Neural progenitor cell (in vitro differentiated cells): ENCODE data around the gene ARNT2. TPM values are rescaled to one million over a fixed set of nuclear protein-coding genes. Genes with fewer than 3 reads are reported as not detected.

ENCODE experiments used
- DNase-seq: peaks from one replicate; pipeline ENCODE4 v3.0.0-alpha.2; 2016; ENCODE audit warnings: low spot score
- H2AFZ ChIP-seq: fragments of 200-600 bp; sonication (generic); replicated peaks from 2 replicates; pipeline ENCODE4 v1.6.1; 2016; ENCODE audit warnings: antibody characterized with exemption
- H3F3A ChIP-seq: fragments of 200-600 bp; sonication (generic); 2 replicates; pipeline ENCODE4 v1.6.1; 2016; ENCODE audit warnings: antibody characterized with exemption, low read depth
- H3K27ac ChIP-seq: fragments of 200-600 bp; sonication (generic); 2 replicates; pipeline ENCODE4 v1.5.1; 2016; ENCODE audit warnings: mild to moderate bottlenecking
- H3K27me3 ChIP-seq: fragments of 200-600 bp; sonication (generic); 2 replicates; pipeline ENCODE4 v1.6.1; 2016; ENCODE audit warnings: mild to moderate bottlenecking, moderate library complexity
- H3K36me3 ChIP-seq: fragments of 200-600 bp; sonication (generic); 2 replicates; pipeline ENCODE4 v1.5.1; 2016
- H3K4me1 ChIP-seq: fragments of 200-600 bp; sonication (generic); 2 replicates; pipeline ENCODE4 v1.6.1; 2016; ENCODE audit warnings: mixed run types
- H3K4me2 ChIP-seq: fragments of 200-600 bp; sonication (generic); 2 replicates; pipeline ENCODE4 v1.6.1; 2016
- H3K4me3 ChIP-seq: fragments of 200-600 bp; sonication (generic); 2 replicates; pipeline ENCODE4 v1.5.1; 2016
- H3K79me2 ChIP-seq: fragments of 200-600 bp; sonication (generic); 2 replicates; pipeline ENCODE4 v1.6.1; 2016; ENCODE audit warnings: low read depth
- H3K9ac ChIP-seq: fragments of 200-600 bp; sonication (generic); 2 replicates; pipeline ENCODE4 v1.6.1; 2016
- H3K9me3 ChIP-seq: fragments of 200-600 bp; sonication (generic); 2 replicates; pipeline ENCODE4 v1.5.1; 2016; ENCODE audit warnings: low read depth
- H4K20me1 ChIP-seq: fragments of 200-600 bp; sonication (generic); 2 replicates; pipeline ENCODE4 v1.6.1; 2016; ENCODE audit warnings: low read depth
- H3K27ac Mint-ChIP-seq: 3 replicates; pipeline ENCODE4 v1.8.0; 2021; ENCODE audit warnings: mixed read lengths
- H3K27me3 Mint-ChIP-seq: 2 replicates; pipeline ENCODE4 v1.8.0; 2022; ENCODE audit warnings: low read depth, mild to moderate bottlenecking, inconsistent platforms, moderate library complexity, mixed read lengths; ENCODE audit not compliant: insufficient read depth
- H3K36me3 Mint-ChIP-seq: 3 replicates; pipeline ENCODE4 v1.8.0; 2021; ENCODE audit warnings: mixed read lengths
- H3K4me1 Mint-ChIP-seq: 3 replicates; pipeline ENCODE4 v1.8.0; 2021; ENCODE audit warnings: mixed read lengths
- H3K4me3 Mint-ChIP-seq: 3 replicates; pipeline ENCODE4 v1.8.0; 2021; ENCODE audit warnings: mild to moderate bottlenecking, moderate library complexity, mixed read lengths
- H3K9me3 Mint-ChIP-seq: 3 replicates; pipeline ENCODE4 v1.8.0; 2020; ENCODE audit warnings: mixed read lengths
- EZH2 ChIP-seq: fragments of 200-600 bp; sonication (generic); IDR thresholded peaks from 2 replicates; pipeline ENCODE4 v1.6.1; 2017; ENCODE audit warnings: antibody characterized with exemption, mild to moderate bottlenecking, moderate library complexity
- EZH2phosphoT487 ChIP-seq: fragments of 200-600 bp; sonication (generic); IDR thresholded peaks from 2 replicates; pipeline ENCODE4 v1.6.1; 2017; ENCODE audit warnings: antibody characterized with exemption
- total RNA-seq: library from RNA; depleted of rRNA; stranded (reverse); fragments of >200 nt; gene quantifications from 2 replicates; pipeline ENCODE4 v1.2.3, GENCODE V29; 2015; ENCODE audit warnings: low replicate concordance
- TF ChIP-seq, protein P1 (sequence below): fragments of 200-600 bp; sonication (generic); IDR thresholded peaks from 2 replicates; pipeline ENCODE4 v1.5.1; 2017; ENCODE audit warnings: antibody characterized with exemption, mild to moderate bottlenecking

ARNT2 gene
- total RNA-seq, 1 donor from 2014 or later: 15.7 TPM

DNA sequence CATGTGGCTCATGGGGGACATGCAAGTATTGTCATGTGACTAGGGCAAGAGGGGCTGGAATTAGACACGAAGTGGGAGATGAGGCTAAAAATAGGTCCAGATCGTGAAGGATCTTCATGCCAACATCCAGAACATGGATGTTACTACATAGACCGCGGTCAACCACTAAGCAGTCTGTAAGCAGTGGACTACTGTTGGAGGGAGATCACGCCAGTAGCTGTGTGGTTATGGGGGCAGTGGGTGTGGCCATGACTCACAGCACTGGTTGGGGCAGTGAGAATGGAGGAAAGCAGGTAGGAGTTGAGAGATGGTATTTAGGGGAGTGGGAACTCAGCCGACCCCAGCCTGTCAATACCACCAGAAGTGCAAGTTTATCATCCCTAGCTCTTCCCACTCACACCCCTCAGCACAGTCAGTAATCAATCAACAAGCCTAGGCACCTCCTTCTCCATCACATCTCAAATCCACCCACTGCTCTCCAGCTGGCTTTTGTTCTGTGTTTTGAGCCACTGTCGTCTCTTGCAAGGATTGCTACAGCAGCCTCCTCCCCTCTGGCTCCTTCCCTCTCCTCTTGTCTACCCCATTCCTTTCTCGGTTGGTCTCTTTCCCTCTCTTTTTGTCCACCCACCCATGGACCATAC lies 183.8 kb downstream of the ARNT2 start:
- H3K4me1 ChIP-seq: no peaks in the 10 kb centered on the region
- H3K79me2 ChIP-seq: no peaks in the 10 kb centered on the region
- Mint-ChIP-seq H3K27ac (no peak overlapping the region), H3K27me3 (peaks cover 2% of the 10 kb centered on the region), H3K4me3 (no peak overlapping the region), H3K9me3 (no peaks in the 10 kb centered on the region), H3K4me1 (peaks cover 2% of the 10 kb centered on the region), H3K36me3 (peaks cover 30% of the 10 kb centered on the region)
- TF ChIP-seq EZH2phosphoT487 (no peak), EZH2 (no peak)
- TF ChIP-seq, protein P1, sequence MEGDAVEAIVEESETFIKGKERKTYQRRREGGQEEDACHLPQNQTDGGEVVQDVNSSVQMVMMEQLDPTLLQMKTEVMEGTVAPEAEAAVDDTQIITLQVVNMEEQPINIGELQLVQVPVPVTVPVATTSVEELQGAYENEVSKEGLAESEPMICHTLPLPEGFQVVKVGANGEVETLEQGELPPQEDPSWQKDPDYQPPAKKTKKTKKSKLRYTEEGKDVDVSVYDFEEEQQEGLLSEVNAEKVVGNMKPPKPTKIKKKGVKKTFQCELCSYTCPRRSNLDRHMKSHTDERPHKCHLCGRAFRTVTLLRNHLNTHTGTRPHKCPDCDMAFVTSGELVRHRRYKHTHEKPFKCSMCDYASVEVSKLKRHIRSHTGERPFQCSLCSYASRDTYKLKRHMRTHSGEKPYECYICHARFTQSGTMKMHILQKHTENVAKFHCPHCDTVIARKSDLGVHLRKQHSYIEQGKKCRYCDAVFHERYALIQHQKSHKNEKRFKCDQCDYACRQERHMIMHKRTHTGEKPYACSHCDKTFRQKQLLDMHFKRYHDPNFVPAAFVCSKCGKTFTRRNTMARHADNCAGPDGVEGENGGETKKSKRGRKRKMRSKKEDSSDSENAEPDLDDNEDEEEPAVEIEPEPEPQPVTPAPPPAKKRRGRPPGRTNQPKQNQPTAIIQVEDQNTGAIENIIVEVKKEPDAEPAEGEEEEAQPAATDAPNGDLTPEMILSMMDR: no peak
- no peak overlapping the region for H3K9ac ChIP-seq
- H3K9me3 ChIP-seq: no peaks in the 10 kb centered on the region
- H3F3A ChIP-seq: no peaks in the 10 kb centered on the region
- H3K4me2 ChIP-seq: no peak overlapping the region
- H3K27me3 ChIP-seq: no peaks in the 10 kb centered on the region
- no peak overlapping the region for H3K27ac ChIP-seq
- H2AFZ ChIP-seq: no peak overlapping the region
- no peaks in the 10 kb centered on the region for H4K20me1 ChIP-seq
- H3K36me3 ChIP-seq: no peaks in the 10 kb centered on the region
- no peak overlapping the region for H3K4me3 ChIP-seq
- no peak for DNase-seq

DNA sequence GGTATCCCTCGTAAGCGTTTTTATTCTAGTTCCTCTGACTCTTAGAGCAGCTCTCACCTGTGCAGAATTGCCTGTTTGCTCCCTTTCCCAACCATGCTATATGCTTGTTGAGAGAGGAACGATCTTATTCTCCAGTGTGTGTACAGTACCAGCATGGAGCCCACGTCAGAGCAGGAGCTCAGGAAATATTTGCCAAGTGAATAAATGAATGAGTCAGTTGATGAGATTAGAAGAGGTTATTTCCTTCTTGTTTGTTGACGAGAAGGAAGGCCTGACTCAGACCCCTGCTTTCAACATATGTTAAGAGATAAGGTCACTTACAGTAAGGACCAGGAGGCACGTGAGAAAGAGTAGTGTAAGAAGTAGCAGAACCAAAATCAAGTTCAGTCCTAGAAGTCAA lies 184.6 kb downstream of the ARNT2 start:
- no peak overlapping the region for H2AFZ ChIP-seq
- TF ChIP-seq EZH2: no peak
- TF ChIP-seq, protein P1: no peak
- no peak for TF ChIP-seq EZH2phosphoT487
- no peak overlapping the region for H3K4me2 ChIP-seq
- Mint-ChIP-seq H3K4me3 (no peak overlapping the region), H3K4me1 (peaks cover 2% of the 10 kb centered on the region), H3K27ac (no peak overlapping the region), H3K36me3 (peaks cover 28% of the 10 kb centered on the region), H3K27me3 (peaks cover 2% of the 10 kb centered on the region), H3K9me3 (no peaks in the 10 kb centered on the region)
- no peaks in the 10 kb centered on the region for H3K36me3 ChIP-seq
- DNase-seq: no peak
- H3K9ac ChIP-seq: no peak overlapping the region
- H3K9me3 ChIP-seq: no peaks in the 10 kb centered on the region
- no peaks in the 10 kb centered on the region for H3F3A ChIP-seq
- no peaks in the 10 kb centered on the region for H3K4me1 ChIP-seq
- no peaks in the 10 kb centered on the region for H3K27me3 ChIP-seq
- H3K4me3 ChIP-seq: no peak overlapping the region
- no peaks in the 10 kb centered on the region for H4K20me1 ChIP-seq
- H3K27ac ChIP-seq: no peak overlapping the region
- H3K79me2 ChIP-seq: no peaks in the 10 kb centered on the region

DNA sequence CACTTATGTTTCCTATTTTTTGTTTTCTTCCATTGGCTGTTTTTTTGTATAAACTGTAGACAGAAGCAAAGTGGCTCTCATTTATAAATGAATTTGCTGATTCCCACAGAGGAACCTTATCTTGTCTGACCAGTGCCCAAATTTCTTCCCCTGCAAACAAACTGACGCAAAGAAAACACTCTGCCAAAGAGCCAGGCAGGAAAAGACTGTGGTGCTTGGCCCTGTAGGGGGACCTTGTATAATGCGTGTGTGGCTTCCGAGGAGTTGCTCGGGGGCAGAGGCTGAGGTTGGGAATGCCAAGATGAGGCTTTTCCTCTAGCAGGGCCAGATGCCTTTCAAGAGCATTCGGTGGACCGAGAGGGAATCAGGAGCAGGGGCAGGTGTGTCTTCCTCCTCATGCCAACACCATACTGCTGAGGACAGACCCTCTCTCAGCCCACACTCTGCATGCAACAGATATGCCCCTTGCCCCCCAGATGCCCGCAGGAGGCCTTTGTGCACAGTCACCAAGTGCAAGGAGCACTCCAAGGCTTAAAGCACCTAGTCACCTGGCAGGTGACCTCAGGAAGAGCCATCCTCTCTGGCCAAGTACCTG lies 186.7 kb downstream of the ARNT2 start:
- Histone ChIP-seq H3K27ac (no peak overlapping the region), H3K79me2 (no peaks in the 10 kb centered on the region), H4K20me1 (no peaks in the 10 kb centered on the region), H3K36me3 (no peaks in the 10 kb centered on the region), H3K9ac (no peak overlapping the region), H3F3A (no peaks in the 10 kb centered on the region), H3K4me1 (no peaks in the 10 kb centered on the region), H3K9me3 (no peaks in the 10 kb centered on the region), H3K4me3 (no peak overlapping the region), H3K27me3 (no peaks in the 10 kb centered on the region), H2AFZ (no peak overlapping the region), H3K4me2 (no peak overlapping the region)
- Mint-ChIP-seq H3K36me3 (peaks cover 26% of the 10 kb centered on the region), H3K27me3 (peaks cover 2% of the 10 kb centered on the region), H3K9me3 (no peaks in the 10 kb centered on the region), H3K4me3 (no peak overlapping the region), H3K4me1 (peaks cover 2% of the 10 kb centered on the region), H3K27ac (no peak overlapping the region)
- DNase-seq: no peak
- TF ChIP-seq EZH2phosphoT487 (no peak), EZH2 (no peak)
- TF ChIP-seq, protein P1: no peak
